ENCODE measurements around the gene SORCS2.

DNA sequence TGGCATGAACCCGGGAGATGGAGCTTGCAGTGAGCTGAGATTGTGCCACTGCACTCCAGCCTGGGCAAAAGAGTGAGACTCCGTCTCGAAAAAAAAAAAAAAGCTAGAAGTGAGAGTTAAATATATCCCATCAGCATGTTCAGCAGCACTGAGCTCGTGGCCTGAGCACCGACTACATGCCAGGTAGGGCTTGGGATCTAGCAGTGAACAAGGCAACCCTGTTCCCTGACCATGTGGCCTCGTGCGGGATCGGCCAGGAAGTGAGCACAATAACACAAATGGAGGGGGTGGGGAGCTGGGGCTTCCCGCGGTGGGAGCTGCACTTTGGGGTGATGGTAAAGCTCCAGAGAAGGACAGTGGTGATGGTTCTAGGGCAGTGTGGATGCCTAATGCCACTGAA is 436.1 kb downstream of the SORCS2 start:
- TF ChIP-seq, protein P1, sequence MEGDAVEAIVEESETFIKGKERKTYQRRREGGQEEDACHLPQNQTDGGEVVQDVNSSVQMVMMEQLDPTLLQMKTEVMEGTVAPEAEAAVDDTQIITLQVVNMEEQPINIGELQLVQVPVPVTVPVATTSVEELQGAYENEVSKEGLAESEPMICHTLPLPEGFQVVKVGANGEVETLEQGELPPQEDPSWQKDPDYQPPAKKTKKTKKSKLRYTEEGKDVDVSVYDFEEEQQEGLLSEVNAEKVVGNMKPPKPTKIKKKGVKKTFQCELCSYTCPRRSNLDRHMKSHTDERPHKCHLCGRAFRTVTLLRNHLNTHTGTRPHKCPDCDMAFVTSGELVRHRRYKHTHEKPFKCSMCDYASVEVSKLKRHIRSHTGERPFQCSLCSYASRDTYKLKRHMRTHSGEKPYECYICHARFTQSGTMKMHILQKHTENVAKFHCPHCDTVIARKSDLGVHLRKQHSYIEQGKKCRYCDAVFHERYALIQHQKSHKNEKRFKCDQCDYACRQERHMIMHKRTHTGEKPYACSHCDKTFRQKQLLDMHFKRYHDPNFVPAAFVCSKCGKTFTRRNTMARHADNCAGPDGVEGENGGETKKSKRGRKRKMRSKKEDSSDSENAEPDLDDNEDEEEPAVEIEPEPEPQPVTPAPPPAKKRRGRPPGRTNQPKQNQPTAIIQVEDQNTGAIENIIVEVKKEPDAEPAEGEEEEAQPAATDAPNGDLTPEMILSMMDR (IDR thresholded peaks at IDR 0.05 in 4 of 5, conservative IDR thresholded peaks at IDR 0.05 in 1 of 5): no peak
- TF ChIP-seq POLR2A (IDR thresholded peaks at IDR 0.05): no peak

Data from gastrocnemius medialis (tissue), 4 donors.